Stimulated activated CD4-positive, alpha-beta T cell treated with anti-CD3 and anti-CD28 coated beads, Interleukin-12 subunit alpha, Interleukin-12 subunit beta, amount 100 ng/mL, for 48 hours (primary cell): ENCODE results near the gene PRM2.

Experiments used
- DNase-seq, 3 donors: peaks; one replicate each; pipeline ENCODE4 v3.0.0-alpha.2; 2020; ENCODE audit warnings: low read depth in 2 of 3, low spot score in 1 of 3

The PRM2 gene

DNA sequence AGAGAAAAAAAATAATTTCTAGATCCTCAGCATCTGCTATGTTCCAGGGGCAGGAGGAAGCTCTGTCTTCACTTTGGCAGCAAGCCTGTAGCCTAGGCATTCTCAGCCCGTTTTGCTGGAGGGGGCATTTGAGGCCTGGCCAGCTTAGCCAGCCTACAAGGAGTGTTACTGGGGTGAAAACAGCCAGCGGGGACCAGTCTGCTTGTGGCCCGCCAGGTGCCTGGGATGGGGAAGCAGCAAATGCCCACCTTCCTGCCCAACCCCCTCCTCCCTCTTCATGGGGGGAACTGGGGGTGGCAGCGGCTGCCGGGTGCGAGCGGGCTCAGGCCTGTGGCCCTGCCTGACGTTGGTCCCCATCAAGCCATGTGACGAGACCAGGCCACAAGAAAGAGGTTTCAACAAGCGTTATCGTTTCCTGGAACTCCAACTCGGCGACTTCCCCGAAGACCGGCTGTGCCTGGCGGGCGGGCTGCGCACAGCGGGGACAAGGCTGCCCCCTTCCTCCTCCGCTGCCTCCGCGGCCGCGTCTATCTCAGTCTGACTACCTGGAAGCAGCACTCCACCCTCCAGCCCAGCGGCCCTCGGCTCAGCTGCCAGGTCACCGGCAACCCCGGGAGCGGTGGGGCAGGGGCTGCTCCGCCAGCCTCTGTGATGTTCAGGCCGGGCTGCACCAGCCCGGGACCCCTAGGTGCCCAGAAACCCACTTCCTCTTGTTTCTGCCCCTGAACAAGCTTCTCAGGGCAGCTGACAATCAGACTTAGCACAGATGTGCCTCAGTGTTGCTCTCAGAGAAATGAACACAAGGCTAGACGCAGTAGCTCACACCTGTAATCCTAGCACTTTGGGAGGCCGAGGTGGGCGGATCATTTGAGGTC is 43.2 kb downstream of the PRM2 start:
- peak; percentile 90 to 93 (median 91) for DNase-seq

DNA sequence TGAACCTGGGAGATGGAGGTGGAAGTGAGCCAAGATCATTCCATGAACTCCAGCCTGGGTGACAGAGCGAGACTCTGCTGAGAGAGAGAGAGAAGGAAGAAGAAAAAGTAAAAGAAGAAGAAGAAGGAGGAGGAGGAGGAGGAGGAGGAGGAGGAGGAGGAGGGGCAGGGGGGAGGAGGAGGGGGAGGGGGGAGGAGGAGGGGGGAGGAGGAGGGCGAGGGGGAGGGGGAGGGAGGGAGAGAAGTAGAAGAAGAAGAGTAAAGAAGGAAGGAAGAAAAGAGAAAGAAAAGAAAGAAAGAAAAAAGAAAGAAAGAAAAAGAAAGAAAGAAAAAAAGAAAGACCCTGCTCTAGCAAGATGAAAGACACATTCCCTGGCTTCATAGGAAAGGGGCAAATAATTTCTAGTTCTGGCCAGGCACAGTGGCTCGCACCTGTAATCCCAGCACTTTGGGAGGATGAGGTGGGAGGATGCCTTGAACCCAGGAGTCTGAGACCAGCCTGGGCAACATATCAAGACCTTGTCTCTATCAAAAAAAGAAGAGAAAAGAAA is 43.9 kb downstream of the PRM2 start:
- DNase-seq, result no peak

DNA sequence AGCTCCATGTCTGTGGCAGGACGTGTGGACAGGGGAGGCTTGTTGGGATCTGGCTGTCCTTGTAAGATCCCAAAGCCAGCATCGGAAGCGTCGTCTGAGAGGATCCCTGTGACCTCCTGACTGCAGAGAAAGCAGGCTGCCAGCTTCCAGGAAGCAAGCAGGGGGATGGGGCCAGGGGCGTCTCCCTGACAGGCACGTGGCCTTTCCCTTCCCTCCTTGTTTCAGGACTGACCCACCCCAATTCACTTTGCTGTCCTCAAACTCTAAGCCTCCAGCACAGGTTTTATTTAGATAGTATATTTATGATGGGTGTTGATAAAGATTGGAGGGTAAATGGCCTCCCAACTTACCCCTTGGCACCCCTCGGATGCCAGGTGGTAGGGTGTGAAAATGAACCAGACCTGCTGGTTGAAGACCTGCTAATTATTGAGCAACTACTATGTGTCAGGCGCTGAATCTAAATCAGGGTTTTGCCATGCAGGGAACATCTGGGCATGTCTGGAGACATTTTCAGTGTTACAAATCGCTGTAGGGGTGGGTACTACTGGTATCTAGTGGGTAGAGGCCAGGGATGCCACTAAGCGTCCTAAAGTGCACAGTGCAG is 44.8 kb downstream of the PRM2 start:
- no peak for DNase-seq

GRCh38 chr16:11229906-11230305 is 46.4 kb downstream of the PRM2 start:
- no peak for DNase-seq

DNA sequence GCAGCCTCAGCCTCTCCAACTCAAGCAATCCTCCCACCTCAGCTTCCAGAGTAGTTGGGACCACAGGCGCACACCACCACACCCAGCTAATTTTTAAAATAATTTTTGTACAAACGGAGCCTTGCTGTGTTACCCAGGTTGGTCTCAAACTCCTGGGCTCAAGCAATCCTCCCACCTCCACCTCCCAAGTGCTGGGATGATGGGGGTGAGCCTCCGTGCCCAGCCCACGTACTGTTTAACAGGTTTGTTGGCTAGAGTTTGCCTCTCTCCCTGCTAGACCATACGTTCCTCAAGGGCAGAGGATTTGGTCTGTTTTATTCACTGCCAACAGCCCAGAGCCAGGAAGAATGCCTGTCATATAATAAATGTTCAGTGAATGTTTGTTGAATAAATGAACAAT is 46.8 kb downstream of the PRM2 start:
- no peak for DNase-seq

DNA sequence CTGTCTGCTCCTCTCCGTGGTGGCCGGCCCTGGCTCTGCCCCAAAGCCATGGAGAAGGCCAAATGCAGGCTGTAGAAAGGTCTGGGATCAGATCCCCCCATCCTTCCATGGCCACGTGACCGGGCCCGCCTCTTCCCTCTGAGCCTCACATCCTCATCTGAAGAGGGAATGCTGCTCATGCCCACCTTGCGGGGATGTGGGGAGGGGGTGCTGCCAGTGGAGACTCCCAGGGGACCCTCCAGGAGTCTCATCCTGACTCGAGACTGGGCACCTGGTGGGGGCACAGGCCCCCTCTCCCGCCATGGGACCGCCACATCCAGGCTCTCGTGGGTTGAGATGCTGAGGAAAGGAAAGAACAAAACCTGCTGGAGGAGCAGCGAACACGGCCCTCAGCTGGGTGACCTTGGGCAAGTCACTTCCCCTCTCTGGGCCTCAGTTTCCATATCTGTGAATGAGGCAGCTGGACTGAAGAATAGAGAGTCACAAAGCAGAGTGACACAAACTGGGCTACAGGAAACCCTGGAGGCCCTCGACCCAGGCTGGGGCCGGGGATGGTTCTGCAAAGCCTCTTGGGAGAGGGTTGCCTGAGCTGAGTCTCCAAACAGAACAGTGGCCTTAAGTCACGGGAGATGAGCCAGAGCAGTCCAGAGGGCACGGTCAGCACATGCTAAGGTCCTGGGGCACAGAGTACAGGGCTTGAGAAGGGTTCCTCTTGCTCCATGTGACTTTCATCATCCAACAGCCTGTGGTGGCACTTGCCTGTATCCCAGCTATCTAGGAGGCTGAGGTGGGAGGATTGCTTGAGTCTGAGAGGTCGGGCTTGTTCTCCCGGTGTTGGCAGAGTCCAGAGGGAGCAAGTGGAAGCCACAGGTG is 50.4 kb downstream of the PRM2 start:
- DNase-seq, result no peak
